HCT116 (cell line): ENCODE data around the gene PLCL2.

Experiments used
- ATF3 ChIP-seq: IDR thresholded peaks from 2 replicates; pipeline ENCODE4 v1.6.1; 2012
- CBX3 ChIP-seq: IDR thresholded peaks from 2 replicates; pipeline ENCODE4 v1.6.1; 2012; ENCODE audit warnings: low read depth
- CEBPB ChIP-seq: IDR thresholded peaks from 2 replicates; pipeline ENCODE4 v1.6.1; 2012; ENCODE audit warnings: low read depth
- CTCF ChIP-seq, 3 experiments: fragments of 200-600 bp in 1 of 3; sonication (generic) in 1 of 3; IDR thresholded peaks in 2 of 3; conservative IDR thresholded peaks in 1 of 3; 2 replicates each; pipeline ENCODE4 v1.5.1; 2012 to 2017; ENCODE audit warnings: low read depth in 2 of 3, low read length in 2 of 3, antibody characterized with exemption in 1 of 3, borderline replicate concordance in 1 of 3, control low read depth in 1 of 3, mild to moderate bottlenecking in 1 of 3, mixed read lengths in 1 of 3, mixed run types in 1 of 3, moderate library complexity in 1 of 3; ENCODE audit not compliant: insufficient read depth in 1 of 3
- EZH2 ChIP-seq: fragments of 200-600 bp; sonication (generic); IDR thresholded peaks from 2 replicates; pipeline ENCODE4 v1.6.1; 2017; ENCODE audit warnings: antibody characterized with exemption, mixed run types
- FOSL1 ChIP-seq: IDR thresholded peaks from 2 replicates; pipeline ENCODE4 v1.6.1; 2012; ENCODE audit warnings: low read depth
- JUND ChIP-seq: IDR thresholded peaks from 2 replicates; pipeline ENCODE4 v1.6.1; 2012
- POLR2A ChIP-seq: IDR thresholded peaks from 2 replicates; pipeline ENCODE4 v1.7.0; 2011; ENCODE audit warnings: borderline replicate concordance; ENCODE audit not compliant: insufficient read depth, insufficient read length; ENCODE audit errors: extremely low read depth
- RAD21 ChIP-seq: IDR thresholded peaks from 2 replicates; pipeline ENCODE4 v1.6.1; 2012; ENCODE audit warnings: low read depth, mild to moderate bottlenecking
- REST ChIP-seq: IDR thresholded peaks from 2 replicates; pipeline ENCODE4 v1.6.1; 2012; ENCODE audit warnings: low read depth
- SP1 ChIP-seq: IDR thresholded peaks from 2 replicates; pipeline ENCODE4 v1.6.1; 2012; ENCODE audit warnings: low read depth
- SRF ChIP-seq: IDR thresholded peaks from 2 replicates; pipeline ENCODE4 v1.6.1; 2012; ENCODE audit warnings: low read depth
- YY1 ChIP-seq: IDR thresholded peaks from 2 replicates; pipeline ENCODE4 v1.6.1; 2011; ENCODE audit warnings: low read length, low read depth, moderate library complexity, mild to moderate bottlenecking; ENCODE audit not compliant: insufficient replicate concordance; ENCODE audit errors: extremely low read depth
- ZFX ChIP-seq: fragments of 450-650 bp; IDR thresholded peaks from 2 replicates; pipeline ENCODE4 v1.6.1; 2017

GRCh38 chr3:17094551-17094950 lies 209.8 kb downstream of the PLCL2 start:
- TF ChIP-seq CTCF (IDR thresholded peaks at IDR 0.05 in 2 of 3, conservative IDR thresholded peaks at IDR 0.05 in 1 of 3; ENCODE audit: borderline replicate concordance in 1 of 3, insufficient read depth in 1 of 3, low read depth in 2 of 3, low read length in 2 of 3) (no peak), POLR2A (no peak), EZH2 (no peak), SP1 (no peak), JUND (no peak), RAD21 (no peak), ZFX (no peak), YY1 (no peak), CEBPB (no peak), REST (no peak), ATF3 (no peak), CBX3 (no peak), SRF (no peak), FOSL1 (no peak)
